Dendritic cell treated with granulocyte-macrophage colony-stimulating factor and Interleukin-4, amounts not matched to agents 40 ng/mL and 50 ng/mL, for 4 days (primary cell): ENCODE measurements around the gene CLMN.
A peak's percentile ranks its signal among the peaks of the same experiment; 100 is the strongest.

ENCODE experiments used
- H3K27ac Mint-ChIP-seq: one replicate; pipeline ENCODE4 v1.8.0; 2022; ENCODE audit warnings: mild to moderate bottlenecking, mixed read lengths
- H3K27me3 Mint-ChIP-seq: one replicate; pipeline ENCODE4 v1.8.0; 2022; ENCODE audit warnings: mild to moderate bottlenecking, mixed read lengths
- H3K36me3 Mint-ChIP-seq: one replicate; pipeline ENCODE4 v1.8.0; 2022; ENCODE audit warnings: low read depth, mixed read lengths
- H3K4me1 Mint-ChIP-seq: one replicate; pipeline ENCODE4 v1.8.0; 2022; ENCODE audit warnings: low read depth, mixed read lengths
- H3K4me3 Mint-ChIP-seq: one replicate; pipeline ENCODE4 v1.8.0; 2022; ENCODE audit warnings: mild to moderate bottlenecking, moderate library complexity, mixed read lengths
- H3K9me3 Mint-ChIP-seq: one replicate; pipeline ENCODE4 v1.8.0; 2022; ENCODE audit warnings: mixed read lengths
- intact Hi-C: fragments of 100-400 bp; cut with micrococcal nuclease; formaldehyde crosslinking; loops from one replicate; pipeline ENCODE4 v1.15.0; 2022

Gene CLMN

GRCh38 chr14:95336192-95336760 is 16.6 kb upstream of the CLMN start:
- intact Hi-C loops, result no loop called here
- H3K36me3 Mint-ChIP-seq, result no peaks in the 10 kb centered on the region
- peaks cover 30% of the 10 kb centered on the region for H3K27me3 Mint-ChIP-seq
- no peaks in the 10 kb centered on the region for H3K9me3 Mint-ChIP-seq
- H3K4me1 Mint-ChIP-seq, result no peaks in the 10 kb centered on the region
- no peak overlapping the region for H3K4me3 Mint-ChIP-seq
- no peak overlapping the region for H3K27ac Mint-ChIP-seq

- H3K4me1 Mint-ChIP-seq, result no peaks in the 10 kb centered on the region
- H3K4me3 Mint-ChIP-seq, result no peak overlapping the region
- intact Hi-C loops, result no loop called here
- no peaks in the 10 kb centered on the region for H3K36me3 Mint-ChIP-seq
- H3K9me3 Mint-ChIP-seq, result no peaks in the 10 kb centered on the region
- no peak overlapping the region for H3K27ac Mint-ChIP-seq
- H3K27me3 Mint-ChIP-seq, result peaks cover 25% of the 10 kb centered on the region
Observed at GRCh38 chr14:95335071-95335470, 15.4 kb upstream of the CLMN start.

- H3K4me3 Mint-ChIP-seq, result no peak overlapping the region
- no peak overlapping the region for H3K27ac Mint-ChIP-seq
- intact Hi-C loops, result no loop called here
- H3K36me3 Mint-ChIP-seq, result no peaks in the 10 kb centered on the region
- H3K4me1 Mint-ChIP-seq, result no peaks in the 10 kb centered on the region
- H3K27me3 Mint-ChIP-seq, result peaks cover 23% of the 10 kb centered on the region
- H3K9me3 Mint-ChIP-seq, result no peaks in the 10 kb centered on the region
Observed at GRCh38 chr14:95334044-95334443, 14.3 kb upstream of the CLMN start.

GRCh38 chr14:95332641-95333040 is 12.9 kb upstream of the CLMN start:
- peaks cover 6% of the 10 kb centered on the region for H3K4me1 Mint-ChIP-seq
- intact Hi-C loops, result no loop called here
- H3K9me3 Mint-ChIP-seq, result no peaks in the 10 kb centered on the region
- H3K27ac Mint-ChIP-seq, result no peak overlapping the region
- no peaks in the 10 kb centered on the region for H3K36me3 Mint-ChIP-seq
- peaks cover 21% of the 10 kb centered on the region for H3K27me3 Mint-ChIP-seq
- H3K4me3 Mint-ChIP-seq, result no peak overlapping the region

GRCh38 chr14:95331708-95332408 is 12.2 kb upstream of the CLMN start:
- Mint-ChIP-seq H3K9me3 (no peaks in the 10 kb centered on the region), H3K4me1 (peaks cover 13% of the 10 kb centered on the region), H3K4me3 (no peak overlapping the region), H3K36me3 (no peaks in the 10 kb centered on the region), H3K27ac (no peak overlapping the region), H3K27me3 (peaks cover 19% of the 10 kb centered on the region)
- intact Hi-C loops, result no loop called here

GRCh38 chr14:95330591-95331370 is 11.1 kb upstream of the CLMN start:
- no peaks in the 10 kb centered on the region for H3K9me3 Mint-ChIP-seq
- peaks cover 9% of the 10 kb centered on the region for H3K27me3 Mint-ChIP-seq
- no peaks in the 10 kb centered on the region for H3K36me3 Mint-ChIP-seq
- H3K4me1 Mint-ChIP-seq, result peaks cover 17% of the 10 kb centered on the region
- no peak overlapping the region for H3K4me3 Mint-ChIP-seq
- intact Hi-C loops, result no loop called here
- no peak overlapping the region for H3K27ac Mint-ChIP-seq

- peaks cover 6% of the 10 kb centered on the region for H3K27me3 Mint-ChIP-seq
- H3K36me3 Mint-ChIP-seq, result no peaks in the 10 kb centered on the region
- H3K4me1 Mint-ChIP-seq, result peaks cover 22% of the 10 kb centered on the region
- no peaks in the 10 kb centered on the region for H3K9me3 Mint-ChIP-seq
- intact Hi-C loops, result no loop called here
- peak overlapping the region; percentile 41 for H3K27ac Mint-ChIP-seq
- H3K4me3 Mint-ChIP-seq, result no peak overlapping the region
Observed at GRCh38 chr14:95329941-95330340, 10.2 kb upstream of the CLMN start.

GRCh38 chr14:95328729-95329503 is 9.2 kb upstream of the CLMN start:
- Mint-ChIP-seq H3K27ac (no peak overlapping the region), H3K36me3 (no peaks in the 10 kb centered on the region), H3K4me1 (peaks cover 28% of the 10 kb centered on the region), H3K9me3 (no peaks in the 10 kb centered on the region), H3K27me3 (peaks cover 4% of the 10 kb centered on the region), H3K4me3 (no peak overlapping the region)
- intact Hi-C loops, result no loop called here

GRCh38 chr14:95327558-95328374 is 8.1 kb upstream of the CLMN start:
- H3K4me1 Mint-ChIP-seq, result peaks cover 39% of the 10 kb centered on the region
- intact Hi-C loops, result no loop called here
- no peaks in the 10 kb centered on the region for H3K36me3 Mint-ChIP-seq
- H3K4me3 Mint-ChIP-seq, result no peak overlapping the region
- H3K27me3 Mint-ChIP-seq, result peaks cover 4% of the 10 kb centered on the region
- H3K9me3 Mint-ChIP-seq, result no peaks in the 10 kb centered on the region
- no peak overlapping the region for H3K27ac Mint-ChIP-seq

- Mint-ChIP-seq H3K9me3 (no peaks in the 10 kb centered on the region), H3K27me3 (peaks cover 2% of the 10 kb centered on the region), H3K4me1 (peaks cover 47% of the 10 kb centered on the region), H3K4me3 (no peak overlapping the region), H3K36me3 (no peaks in the 10 kb centered on the region), H3K27ac (no peak overlapping the region)
- intact Hi-C loops, result no loop called here
Observed at GRCh38 chr14:95326987-95327386, 7.3 kb upstream of the CLMN start.

GRCh38 chr14:95323917-95324316 is 4.2 kb upstream of the CLMN start:
- Mint-ChIP-seq H3K27me3 (peaks cover 6% of the 10 kb centered on the region), H3K4me3 (no peak overlapping the region), H3K9me3 (no peaks in the 10 kb centered on the region), H3K27ac (peak overlapping the region; percentile 79), H3K4me1 (peaks cover 73% of the 10 kb centered on the region), H3K36me3 (peaks cover 6% of the 10 kb centered on the region)
- intact Hi-C loops, result no loop called here

- intact Hi-C loops, result no loop called here
- H3K36me3 Mint-ChIP-seq, result peaks cover 6% of the 10 kb centered on the region
- peaks cover 7% of the 10 kb centered on the region for H3K27me3 Mint-ChIP-seq
- peaks cover 79% of the 10 kb centered on the region for H3K4me1 Mint-ChIP-seq
- H3K4me3 Mint-ChIP-seq, result no peak overlapping the region
- H3K27ac Mint-ChIP-seq, result peak overlapping the region; percentile 79
- no peaks in the 10 kb centered on the region for H3K9me3 Mint-ChIP-seq
Observed at GRCh38 chr14:95323361-95323760, 3.7 kb upstream of the CLMN start.

- intact Hi-C loops, result no loop called here
- peaks cover 6% of the 10 kb centered on the region for H3K36me3 Mint-ChIP-seq
- H3K4me3 Mint-ChIP-seq, result no peak overlapping the region
- H3K27ac Mint-ChIP-seq, result peak overlapping the region; percentile 79
- H3K4me1 Mint-ChIP-seq, result peaks cover 80% of the 10 kb centered on the region
- no peaks in the 10 kb centered on the region for H3K9me3 Mint-ChIP-seq
- H3K27me3 Mint-ChIP-seq, result peaks cover 6% of the 10 kb centered on the region
Observed at GRCh38 chr14:95322651-95323050, 2.9 kb upstream of the CLMN start.
